MM.1S (cell line): Measurements from ENCODE around the gene SLC39A3.

Source experiments
- EZH2 ChIP-seq: fragments of 300-600 bp; sonication (generic); optimal IDR thresholded peaks from 2 replicates; pipeline ENCODE3; 2017; ENCODE audit warnings: low read depth, mild to moderate bottlenecking, antibody characterized with exemption, low read length, mixed read lengths
- TF ChIP-seq, protein P1 (sequence below): fragments of 300-600 bp; sonication (generic); IDR thresholded peaks from 2 replicates; pipeline ENCODE4 v1.5.1; 2016; ENCODE audit warnings: antibody characterized with exemption, low read length, mixed read lengths

- TF ChIP-seq, protein P1, sequence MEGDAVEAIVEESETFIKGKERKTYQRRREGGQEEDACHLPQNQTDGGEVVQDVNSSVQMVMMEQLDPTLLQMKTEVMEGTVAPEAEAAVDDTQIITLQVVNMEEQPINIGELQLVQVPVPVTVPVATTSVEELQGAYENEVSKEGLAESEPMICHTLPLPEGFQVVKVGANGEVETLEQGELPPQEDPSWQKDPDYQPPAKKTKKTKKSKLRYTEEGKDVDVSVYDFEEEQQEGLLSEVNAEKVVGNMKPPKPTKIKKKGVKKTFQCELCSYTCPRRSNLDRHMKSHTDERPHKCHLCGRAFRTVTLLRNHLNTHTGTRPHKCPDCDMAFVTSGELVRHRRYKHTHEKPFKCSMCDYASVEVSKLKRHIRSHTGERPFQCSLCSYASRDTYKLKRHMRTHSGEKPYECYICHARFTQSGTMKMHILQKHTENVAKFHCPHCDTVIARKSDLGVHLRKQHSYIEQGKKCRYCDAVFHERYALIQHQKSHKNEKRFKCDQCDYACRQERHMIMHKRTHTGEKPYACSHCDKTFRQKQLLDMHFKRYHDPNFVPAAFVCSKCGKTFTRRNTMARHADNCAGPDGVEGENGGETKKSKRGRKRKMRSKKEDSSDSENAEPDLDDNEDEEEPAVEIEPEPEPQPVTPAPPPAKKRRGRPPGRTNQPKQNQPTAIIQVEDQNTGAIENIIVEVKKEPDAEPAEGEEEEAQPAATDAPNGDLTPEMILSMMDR, result no peak
- TF ChIP-seq EZH2, result no peak
Observed at GRCh38 chr19:2711172-2711874, 28.5 kb downstream of the SLC39A3 start.
